ENCODE results near the gene SCNM1. TPM values are rescaled to one million over a fixed set of nuclear protein-coding genes. Genes with fewer than 3 reads are reported as not detected.
A peak's percentile ranks its signal among the peaks of the same experiment; 100 is the strongest.

Gene SCNM1
- total RNA-seq, 2 experiments from 2014 or later = 53.0 to 55.9 TPM

DNA sequence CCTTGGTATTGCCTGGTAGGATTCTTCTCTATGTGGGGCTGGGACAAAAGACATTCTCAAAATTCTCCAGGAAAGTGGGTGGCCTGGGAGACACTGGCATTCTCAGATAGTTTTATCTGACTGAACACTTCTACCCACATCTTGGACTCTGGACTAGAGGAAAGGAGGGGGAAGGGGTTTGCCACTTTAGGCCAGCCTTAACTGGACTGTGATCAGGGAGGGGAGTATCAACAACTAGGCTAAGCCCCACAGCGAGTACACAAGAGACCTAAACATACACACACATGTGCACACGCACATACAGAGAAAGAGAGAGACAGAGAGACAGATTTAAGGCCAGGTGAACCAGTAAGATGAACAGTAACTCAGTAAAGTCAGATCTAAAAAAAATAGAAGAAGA, 18.3 kb upstream of the SCNM1 start:
- Mint-ChIP-seq H3K27ac (no peak overlapping the region), H3K9me3 (ENCODE audit: insufficient read depth) (no peaks in the 10 kb centered on the region), H3K27me3 (ENCODE audit: low read depth) (peaks cover 13% of the 10 kb centered on the region), H3K36me3 (ENCODE audit: low read depth) (no peaks in the 10 kb centered on the region), H3K4me3 (no peak overlapping the region), H3K4me1 (ENCODE audit: low read depth) (peaks cover 15% of the 10 kb centered on the region)
- DNase-seq (no peak), ATAC-seq (no peak)
- POLR2A ChIA-PET = interaction anchor here (0.9 to 1.4 kb wide), 2 partner anchors 10 to 13 kb away, joined by 3 to 4 read pairs; no protein-coding TSS in a partner anchor
- CTCF ChIA-PET = interaction anchor here (1.0 to 13.1 kb wide), 4 partner anchors 8 to 56 kb away, joined by 3 to 337 read pairs (median 8); partner anchors contain the start of gene TNFAIP8L2

DNA sequence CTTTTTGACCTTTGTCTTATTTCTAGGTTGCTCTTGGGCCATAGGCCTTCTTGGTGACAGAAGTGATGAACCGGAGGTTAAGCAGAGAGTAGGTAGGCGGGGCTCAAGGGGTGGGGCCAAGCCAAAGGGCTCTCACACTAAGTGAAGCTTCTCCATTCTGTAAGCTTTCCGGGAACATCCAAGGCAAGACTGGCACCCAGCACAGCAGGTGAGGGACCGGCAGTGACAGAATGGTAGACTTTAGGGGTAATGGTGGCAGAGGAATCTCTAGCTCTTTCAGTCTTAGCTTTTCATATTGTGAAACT, 9.5 kb upstream of the SCNM1 start, which contains the start of gene TNFAIP8L2:
TNFAIP8L2 (plus strand) TSS at position 135 of the 305 bp plus-strand sequence. CDS start 2,049 bp downstream, outside the sequence.
- peak within 1 kb of the TSS; percentile 100 for H3K4me3 Mint-ChIP-seq
- DNase-seq = peak; percentile 89
- H3K27me3 Mint-ChIP-seq (ENCODE audit: low read depth) = no peaks in the 10 kb centered on the region
- peak; percentile 89 for ATAC-seq
- peaks cover 55% of the 10 kb centered on the region for H3K4me1 Mint-ChIP-seq (ENCODE audit: low read depth)
- no peaks in the 10 kb centered on the region for H3K9me3 Mint-ChIP-seq (ENCODE audit: insufficient read depth)
- H3K36me3 Mint-ChIP-seq (ENCODE audit: low read depth) = peaks cover 36% of the 10 kb centered on the region
- POLR2A ChIA-PET = interaction anchor here (0.6 to 2.6 kb wide), 14 partner anchors 9 to 793 kb away, joined by 3 to 24 read pairs (median 6); partner anchors contain the start of genes BNIPL, CDC42SE1, GABPB2 and LYSMD1
- peak within 1 kb of the TSS; percentile 98 for H3K27ac Mint-ChIP-seq
- CTCF ChIA-PET = interaction anchor here (0.6 to 13.1 kb wide), 35 partner anchors 8 to 793 kb away, joined by 3 to 337 read pairs (median 4); partner anchors contain the start of genes CDC42SE1, GABPB2, RPRD2 and SCNM1

DNA sequence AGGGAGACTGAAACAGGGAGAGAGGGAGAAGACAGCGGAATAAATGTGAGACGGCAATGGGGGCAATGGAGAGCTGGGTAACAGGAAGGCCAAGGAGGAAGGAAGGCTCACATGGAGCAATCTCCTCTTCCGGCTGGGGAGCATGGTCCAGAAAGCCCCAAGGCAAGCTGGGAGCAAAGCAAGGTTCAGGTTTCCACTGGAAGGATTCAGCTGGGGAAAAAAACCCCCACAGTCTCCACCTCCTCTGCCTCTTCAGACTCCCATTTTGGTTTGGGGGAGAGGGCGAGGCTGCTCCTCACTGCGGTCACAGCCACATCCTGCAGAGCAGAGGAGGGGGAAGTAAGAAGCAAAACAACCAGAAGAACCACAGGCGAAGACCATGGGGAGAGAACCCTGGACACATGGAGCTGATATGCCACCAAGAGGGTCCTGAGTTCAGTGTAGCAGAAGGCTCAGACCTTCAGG, 8.8 kb upstream of the SCNM1 start:
- CTCF ChIA-PET = interaction anchor here (0.6 to 13.1 kb wide), 39 partner anchors 8 to 793 kb away, joined by 3 to 337 read pairs (median 4); partner anchors contain the start of genes CDC42SE1, GABPB2, RPRD2 and SCNM1
- ATAC-seq = peak; percentile 40
- peak overlapping the region; percentile 98 for H3K27ac Mint-ChIP-seq
- DNase-seq = peak; percentile 80
- H3K9me3 Mint-ChIP-seq (ENCODE audit: insufficient read depth) = no peaks in the 10 kb centered on the region
- peaks cover 62% of the 10 kb centered on the region for H3K4me1 Mint-ChIP-seq (ENCODE audit: low read depth)
- H3K4me3 Mint-ChIP-seq = peak overlapping the region; percentile 100
- POLR2A ChIA-PET = interaction anchor here (0.6 to 2.6 kb wide), 16 partner anchors 9 to 793 kb away, joined by 3 to 24 read pairs (median 4); partner anchors contain the start of genes CDC42SE1, GABPB2, LYSMD1 and MINDY1
- no peaks in the 10 kb centered on the region for H3K27me3 Mint-ChIP-seq (ENCODE audit: low read depth)
- peaks cover 43% of the 10 kb centered on the region for H3K36me3 Mint-ChIP-seq (ENCODE audit: low read depth)

DNA sequence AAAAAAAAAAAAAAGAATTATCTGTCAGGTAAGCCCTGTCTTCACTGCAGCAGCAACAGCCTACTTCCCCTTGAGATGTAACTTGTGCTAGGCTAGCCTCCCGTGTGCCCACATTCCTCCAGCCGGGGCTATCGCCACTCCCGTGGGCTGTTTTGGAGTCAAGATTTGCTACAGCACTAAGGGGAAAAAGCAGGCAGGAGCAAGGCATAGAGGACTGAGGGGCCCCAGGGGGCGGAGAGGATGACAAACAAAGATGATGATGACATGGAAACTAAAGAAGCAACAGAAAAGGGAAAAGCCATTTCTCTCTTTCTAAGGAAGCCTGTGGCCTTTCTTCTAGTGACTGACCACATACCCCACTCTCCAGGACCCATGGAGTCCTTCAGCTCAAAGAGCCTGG, 7.6 kb upstream of the SCNM1 start:
- ATAC-seq = no peak
- DNase-seq = no peak
- H3K27ac Mint-ChIP-seq = peak overlapping the region; percentile 98
- peaks cover 62% of the 10 kb centered on the region for H3K4me1 Mint-ChIP-seq (ENCODE audit: low read depth)
- ChIA-PET POLR2A (interaction anchor here (1.4 to 2.6 kb wide), 6 partner anchors 27 to 123 kb away, joined by 3 to 12 read pairs (median 8); partner anchors contain the start of genes VPS72 and ZNF687), CTCF (interaction anchor here (1.1 to 13.1 kb wide), 9 partner anchors 10 to 152 kb away, joined by 3 to 337 read pairs (median 15); partner anchors contain the start of gene GABPB2)
- no peaks in the 10 kb centered on the region for H3K9me3 Mint-ChIP-seq (ENCODE audit: insufficient read depth)
- peaks cover 43% of the 10 kb centered on the region for H3K36me3 Mint-ChIP-seq (ENCODE audit: low read depth)
- H3K4me3 Mint-ChIP-seq = peak overlapping the region; percentile 100
- no peaks in the 10 kb centered on the region for H3K27me3 Mint-ChIP-seq (ENCODE audit: low read depth)

DNA sequence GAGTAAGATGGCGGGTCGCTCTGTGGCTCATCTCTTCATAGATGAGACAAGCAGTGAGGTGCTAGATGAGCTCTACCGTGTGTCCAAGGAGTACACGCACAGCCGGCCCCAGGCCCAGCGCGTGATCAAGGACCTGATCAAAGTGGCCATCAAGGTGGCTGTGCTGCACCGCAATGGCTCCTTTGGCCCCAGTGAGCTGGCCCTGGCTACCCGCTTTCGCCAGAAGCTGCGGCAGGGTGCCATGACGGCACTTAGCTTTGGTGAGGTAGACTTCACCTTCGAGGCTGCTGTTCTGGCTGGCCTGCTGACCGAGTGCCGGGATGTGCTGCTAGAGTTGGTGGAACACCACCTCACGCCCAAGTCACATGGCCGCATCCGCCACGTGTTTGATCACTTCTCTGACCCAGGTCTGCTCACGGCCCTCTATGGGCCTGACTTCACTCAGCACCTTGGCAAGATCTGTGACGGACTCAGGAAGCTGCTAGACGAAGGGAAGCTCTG, 7.1 kb upstream of the SCNM1 start:
- POLR2A ChIA-PET = interaction anchor here (1.5 to 2.6 kb wide), 3 partner anchors 27 to 123 kb away, joined by 4 to 12 read pairs (median 5); partner anchors contain the start of genes VPS72 and ZNF687
- Mint-ChIP-seq H3K36me3 (ENCODE audit: low read depth) (peaks cover 43% of the 10 kb centered on the region), H3K4me1 (ENCODE audit: low read depth) (peaks cover 62% of the 10 kb centered on the region), H3K27me3 (ENCODE audit: low read depth) (no peaks in the 10 kb centered on the region), H3K4me3 (peak overlapping the region; percentile 100), H3K9me3 (ENCODE audit: insufficient read depth) (no peaks in the 10 kb centered on the region), H3K27ac (peak overlapping the region; percentile 98)
- DNase-seq = no peak
- CTCF ChIA-PET = interaction anchor here (1.1 to 13.1 kb wide), 6 partner anchors 45 to 153 kb away, joined by 3 to 337 read pairs (median 12); partner anchors contain the start of genes CDC42SE1 and GABPB2
- ATAC-seq = no peak

DNA sequence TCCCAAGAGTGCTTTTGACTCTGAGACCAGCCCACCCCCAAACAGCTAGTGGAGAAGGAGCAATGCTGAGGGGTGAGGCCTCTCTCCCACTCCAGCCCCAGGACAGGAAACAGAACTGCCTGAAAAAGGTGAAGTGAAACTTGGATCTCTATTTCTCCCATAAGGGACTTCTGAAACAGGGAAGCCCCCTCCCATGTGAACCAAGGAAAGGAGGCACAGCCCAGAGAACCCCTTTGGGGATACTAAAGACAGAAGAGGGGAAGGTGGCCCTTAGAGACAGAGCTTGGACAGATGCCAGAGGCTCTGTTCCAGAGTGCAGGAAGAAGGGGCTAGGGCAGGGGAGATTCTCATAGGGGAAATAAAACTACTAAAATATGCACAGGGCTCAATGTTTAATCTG, 6.6 kb upstream of the SCNM1 start:
- Mint-ChIP-seq H3K27ac (peak overlapping the region; percentile 69), H3K4me3 (peak overlapping the region; percentile 16), H3K4me1 (ENCODE audit: low read depth) (peaks cover 67% of the 10 kb centered on the region), H3K27me3 (ENCODE audit: low read depth) (no peaks in the 10 kb centered on the region), H3K9me3 (ENCODE audit: insufficient read depth) (no peaks in the 10 kb centered on the region), H3K36me3 (ENCODE audit: low read depth) (peaks cover 47% of the 10 kb centered on the region)
- DNase-seq = no peak
- POLR2A ChIA-PET = interaction anchor here (1.5 to 1.6 kb wide), 2 partner anchors 30 to 122 kb away, joined by 4 to 5 read pairs; partner anchors contain the start of genes VPS72 and ZNF687
- ATAC-seq = no peak
- CTCF ChIA-PET = interaction anchor here (1.1 to 13.1 kb wide), 4 partner anchors 45 to 134 kb away, joined by 3 to 337 read pairs (median 28); partner anchors contain the start of gene CDC42SE1

DNA sequence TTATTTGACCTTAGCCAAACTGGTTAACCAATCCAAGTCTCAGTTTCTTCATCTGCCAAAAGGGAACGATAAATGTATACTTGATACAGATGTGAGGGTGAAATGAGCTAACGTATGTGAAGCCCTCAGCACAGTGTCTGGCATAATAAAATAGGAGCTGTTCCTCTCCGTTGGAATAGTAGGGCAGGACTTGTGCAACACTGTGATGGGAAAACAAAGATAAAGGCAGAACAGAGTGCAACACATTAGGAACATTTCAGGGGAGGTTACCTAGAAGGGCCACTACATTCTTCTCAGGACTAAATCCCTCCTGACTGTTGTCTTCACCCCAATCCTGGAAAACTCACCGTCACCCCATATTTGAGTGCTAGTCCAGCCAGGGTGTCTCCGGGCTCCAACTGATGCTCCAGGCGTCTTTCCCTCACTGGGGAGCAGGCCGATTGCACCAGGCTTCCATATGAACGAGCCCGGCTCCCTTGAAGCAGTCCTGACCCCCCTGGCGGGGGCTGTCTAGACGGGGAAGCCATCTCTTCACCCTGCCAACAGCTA, 1.1 kb upstream of the SCNM1 start:
- H3K27me3 Mint-ChIP-seq (ENCODE audit: low read depth) = no peaks in the 10 kb centered on the region
- H3K36me3 Mint-ChIP-seq (ENCODE audit: low read depth) = peaks cover 51% of the 10 kb centered on the region
- H3K27ac Mint-ChIP-seq = peak overlapping the region; percentile 94
- no peaks in the 10 kb centered on the region for H3K9me3 Mint-ChIP-seq (ENCODE audit: insufficient read depth)
- ChIA-PET CTCF (interaction anchor here (1.4 kb wide), 1 partner anchor 8 kb away, joined by 4 read pairs; the partner anchor contains the start of gene TNFAIP8L2), POLR2A (interaction anchor here (0.9 to 2.3 kb wide), 3 partner anchors 8 to 25 kb away, joined by 3 to 24 read pairs (median 4); partner anchors contain the start of genes TNFAIP8L2 and VPS72)
- DNase-seq (no peak), ATAC-seq (no peak)
- peaks cover 46% of the 10 kb centered on the region for H3K4me1 Mint-ChIP-seq (ENCODE audit: low read depth)
- H3K4me3 Mint-ChIP-seq = peak overlapping the region; percentile 92

DNA sequence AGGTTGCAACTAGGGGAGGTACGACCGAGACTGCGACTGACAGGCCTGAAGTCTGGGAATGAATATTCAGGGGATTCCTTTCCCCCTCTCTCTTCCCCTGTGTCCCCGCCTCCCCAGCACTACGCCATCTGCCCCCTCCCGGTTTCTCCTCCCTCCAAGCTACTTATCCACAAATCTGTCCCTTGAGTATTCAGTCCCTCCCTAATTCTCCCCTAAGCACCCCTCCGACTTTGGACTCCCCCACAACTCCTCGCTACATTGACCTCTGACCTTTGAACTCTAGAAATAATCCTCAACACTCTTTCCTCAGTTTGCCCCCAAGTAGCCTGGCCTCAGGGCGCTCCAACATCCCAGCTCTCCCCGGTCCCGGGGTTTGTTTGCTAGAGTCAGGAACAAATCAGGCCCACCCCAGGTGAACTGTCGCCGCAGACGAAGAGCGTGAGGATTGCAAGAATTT, 635 bp upstream of the SCNM1 start:
- peak; percentile 27 for DNase-seq
- H3K4me1 Mint-ChIP-seq (ENCODE audit: low read depth) = peaks cover 43% of the 10 kb centered on the region
- H3K4me3 Mint-ChIP-seq = peak overlapping the region; percentile 92
- ChIA-PET CTCF (interaction anchor here (1.4 to 2.2 kb wide), 2 partner anchors 9 to 176 kb away, joined by 4 to 6 read pairs; partner anchors contain the start of gene TNFAIP8L2), POLR2A (interaction anchor here (0.9 to 2.3 kb wide), 3 partner anchors 9 to 24 kb away, joined by 3 to 24 read pairs (median 4); partner anchors contain the start of genes TNFAIP8L2 and VPS72)
- H3K27ac Mint-ChIP-seq = peak overlapping the region; percentile 94
- no peak for ATAC-seq
- no peaks in the 10 kb centered on the region for H3K9me3 Mint-ChIP-seq (ENCODE audit: insufficient read depth)
- H3K36me3 Mint-ChIP-seq (ENCODE audit: low read depth) = peaks cover 52% of the 10 kb centered on the region
- no peaks in the 10 kb centered on the region for H3K27me3 Mint-ChIP-seq (ENCODE audit: low read depth)

DNA sequence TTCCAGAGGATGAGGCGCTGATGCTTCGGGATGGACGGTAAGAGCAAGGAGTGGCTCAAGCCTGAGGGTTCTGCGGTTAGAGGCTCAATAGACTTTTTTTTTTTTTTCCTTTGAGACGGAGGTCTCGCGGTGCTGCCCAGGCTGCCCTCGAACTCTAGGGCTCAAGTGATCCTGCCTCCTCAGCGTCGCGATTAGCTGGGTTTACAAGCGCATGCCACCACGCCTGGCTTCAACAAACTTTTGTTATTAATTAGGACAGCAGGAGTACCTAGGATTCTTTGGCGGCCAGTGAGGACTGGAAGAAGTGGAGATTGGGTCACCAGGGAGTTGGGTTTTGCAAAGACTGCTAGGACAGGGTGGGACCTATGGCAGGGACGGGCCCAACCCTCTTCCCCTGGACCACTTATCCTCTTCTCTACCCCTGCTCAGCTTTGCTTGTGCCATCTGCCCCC, 587 bp downstream of the SCNM1 start:
- peak overlapping the region; percentile 92 for H3K4me3 Mint-ChIP-seq
- no peaks in the 10 kb centered on the region for H3K9me3 Mint-ChIP-seq (ENCODE audit: insufficient read depth)
- ATAC-seq (peak; percentile 9), DNase-seq (no peak)
- ChIA-PET POLR2A (interaction anchor here (0.5 to 2.3 kb wide), 7 partner anchors 10 to 115 kb away, joined by 3 to 24 read pairs (median 3); partner anchors contain the start of genes CDC42SE1, TNFAIP8L2 and VPS72), CTCF (interaction anchor here (1.0 to 2.2 kb wide), 3 partner anchors 10 to 174 kb away, joined by 4 to 7 read pairs (median 6); partner anchors contain the start of gene TNFAIP8L2)
- peaks cover 49% of the 10 kb centered on the region for H3K36me3 Mint-ChIP-seq (ENCODE audit: low read depth)
- no peaks in the 10 kb centered on the region for H3K27me3 Mint-ChIP-seq (ENCODE audit: low read depth)
- H3K27ac Mint-ChIP-seq = peak overlapping the region; percentile 94
- peaks cover 37% of the 10 kb centered on the region for H3K4me1 Mint-ChIP-seq (ENCODE audit: low read depth)

DNA sequence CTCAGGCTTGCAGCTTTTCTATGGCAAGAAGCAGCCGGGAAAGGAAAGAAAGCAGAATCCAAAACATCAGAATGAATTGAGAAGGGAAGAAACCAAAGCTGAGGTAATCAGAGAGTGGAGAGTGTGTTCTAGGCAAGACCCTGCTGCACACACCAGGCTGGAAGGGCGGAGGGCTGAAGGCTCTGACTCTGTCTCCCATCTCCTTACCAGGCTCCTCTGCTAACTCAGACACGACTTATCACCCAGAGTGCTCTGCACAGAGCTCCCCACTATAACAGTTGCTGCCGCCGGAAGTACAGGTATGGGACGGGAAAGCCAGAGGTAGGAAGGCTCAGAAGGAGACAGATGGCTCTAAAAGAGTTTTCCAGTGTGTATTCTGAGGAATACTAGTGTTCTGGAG, 1.2 kb downstream of the SCNM1 start:
- H3K27ac Mint-ChIP-seq = peak overlapping the region; percentile 94
- CTCF ChIA-PET = interaction anchor here (1.8 to 2.2 kb wide), 2 partner anchors 10 to 174 kb away, joined by 6 to 7 read pairs; partner anchors contain the start of gene TNFAIP8L2

DNA sequence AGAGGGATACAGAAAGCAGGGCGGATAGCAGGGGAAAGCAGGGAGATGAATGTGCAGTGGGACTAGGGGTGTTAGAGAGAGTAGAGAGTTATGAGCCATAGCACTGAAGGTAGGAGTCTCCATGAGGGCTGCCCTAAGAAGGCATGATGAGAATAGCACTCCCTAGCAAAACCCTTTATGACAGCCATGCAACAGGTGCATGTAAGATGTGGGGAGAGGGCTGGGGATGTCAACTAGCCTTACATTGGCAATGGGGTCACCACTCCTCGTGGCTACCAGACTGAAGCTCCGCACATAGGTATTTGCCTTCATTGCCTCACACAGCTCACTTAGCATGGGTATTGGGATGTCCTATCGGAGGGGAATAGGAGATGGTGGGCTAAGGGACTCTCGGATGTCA, 5.2 kb downstream of the SCNM1 start:
- H3K27me3 Mint-ChIP-seq (ENCODE audit: low read depth) = no peaks in the 10 kb centered on the region
- H3K4me3 Mint-ChIP-seq = no peak overlapping the region
- H3K27ac Mint-ChIP-seq = no peak overlapping the region

More for the DNA sequence above, 1.2 kb downstream of the SCNM1 start:
- H3K27me3 Mint-ChIP-seq (ENCODE audit: low read depth) = no peaks in the 10 kb centered on the region
- H3K9me3 Mint-ChIP-seq (ENCODE audit: insufficient read depth) = no peaks in the 10 kb centered on the region
- peaks cover 43% of the 10 kb centered on the region for H3K36me3 Mint-ChIP-seq (ENCODE audit: low read depth)
- ATAC-seq (no peak), DNase-seq (no peak)
- peak overlapping the region; percentile 92 for H3K4me3 Mint-ChIP-seq
- POLR2A ChIA-PET = interaction anchor here (0.8 to 2.3 kb wide), 3 partner anchors 10 to 25 kb away, joined by 3 to 24 read pairs (median 7); partner anchors contain the start of genes TNFAIP8L2 and VPS72
- H3K4me1 Mint-ChIP-seq (ENCODE audit: low read depth) = peaks cover 31% of the 10 kb centered on the region

More for the DNA sequence above, 5.2 kb downstream of the SCNM1 start:
- peaks cover 13% of the 10 kb centered on the region for H3K4me1 Mint-ChIP-seq (ENCODE audit: low read depth)
- no peaks in the 10 kb centered on the region for H3K9me3 Mint-ChIP-seq (ENCODE audit: insufficient read depth)
- no peak for DNase-seq
- H3K36me3 Mint-ChIP-seq (ENCODE audit: low read depth) = peaks cover 37% of the 10 kb centered on the region
- POLR2A ChIA-PET = interaction anchor here (0.9 to 2.8 kb wide), 2 partner anchors 14 to 18 kb away, joined by 4 to 13 read pairs; partner anchors contain the start of gene VPS72
- CTCF ChIA-PET = interaction anchor here (0.7 to 1.6 kb wide), 3 partner anchors 17 to 72 kb away, joined by 3 to 6 read pairs (median 3); no protein-coding TSS in a partner anchor
- no peak for ATAC-seq
